GM21447 (cell line): ENCODE measurements around the gene BOK.
"Not testable (repeated sequence)": the region's sequence is repeated elsewhere in the genome, so short reads cannot be mapped to it uniquely, and the experiment has no call there.

ENCODE experiments used
- ATAC-seq: cut with Tn5 transposase; IDR thresholded peaks from one replicate; pipeline ENCODE4 v1.9.1; 2021; ENCODE audit not compliant: unreplicated experiment

Gene BOK

GRCh38 chr2:241571821-241572620, 13.5 kb downstream of the BOK start:
- ATAC-seq, result no peak

- not testable (repeated sequence) for ATAC-seq
Measured at GRCh38 chr2:241572915-241573651, 14.5 kb downstream of the BOK start.

- no peak for ATAC-seq
Measured at GRCh38 chr2:241573741-241574140, 15.2 kb downstream of the BOK start.

- no peak for ATAC-seq
Measured at GRCh38 chr2:241574911-241575623, 16.5 kb downstream of the BOK start.

- ATAC-seq, result no peak
Measured at GRCh38 chr2:241575624-241576292, 17.2 kb downstream of the BOK start.

- no peak for ATAC-seq
Measured at GRCh38 chr2:241576293-241576654, 17.7 kb downstream of the BOK start.

- no peak for ATAC-seq
Measured at GRCh38 chr2:241577413-241578122, 19.0 kb downstream of the BOK start.

- no peak for ATAC-seq
Measured at GRCh38 chr2:241579281-241579680, 20.7 kb downstream of the BOK start.

GRCh38 chr2:241582328-241582727, 23.8 kb downstream of the BOK start:
- ATAC-seq, result no peak

GRCh38 chr2:241582806-241583205, 24.3 kb downstream of the BOK start:
- no peak for ATAC-seq

- ATAC-seq, result no peak
Measured at GRCh38 chr2:241584436-241584835, 25.9 kb downstream of the BOK start.

- ATAC-seq, result no peak
Measured at GRCh38 chr2:241586564-241587264, 28.2 kb downstream of the BOK start.

GRCh38 chr2:241589863-241590262, 31.3 kb downstream of the BOK start:
- ATAC-seq, result not testable (repeated sequence)

GRCh38 chr2:241590496-241591455, 32.2 kb downstream of the BOK start:
- not testable (repeated sequence) for ATAC-seq

GRCh38 chr2:241592126-241592845, 33.7 kb downstream of the BOK start:
- ATAC-seq, result no peak

GRCh38 chr2:241593271-241593670, 34.7 kb downstream of the BOK start:
- ATAC-seq, result no peak

GRCh38 chr2:241595600-241596140, 37.1 kb downstream of the BOK start:
- ATAC-seq, result no peak

- no peak for ATAC-seq
Measured at GRCh38 chr2:241597561-241597960, 39.0 kb downstream of the BOK start.
